HL-60 (cell line): Measurements from ENCODE around the gene TTL.

Experiments used
- DNase-seq, 2 experiments: peaks; one replicate each; pipeline ENCODE4 v3.0.0-alpha.2; 2010 to 2020; ENCODE audit warnings: low read depth in 1 of 2, low spot score in 1 of 2
- H3K27ac ChIP-seq: fragments of 250-450 bp; sonication (Bioruptor Pico); replicated peaks from 2 replicates; pipeline ENCODE4 v1.5.1; 2020; ENCODE audit warnings: mild to moderate bottlenecking, moderate library complexity
- H3K27me3 ChIP-seq: fragments of 250-450 bp; sonication (Bioruptor Pico); 2 replicates; pipeline ENCODE4 v1.5.1; 2021; ENCODE audit warnings: mild to moderate bottlenecking, moderate library complexity; ENCODE audit not compliant: insufficient read depth, poor library complexity, severe bottlenecking
- H3K4me3 ChIP-seq: replicated peaks from 2 replicates; pipeline ENCODE4 v1.5.1; 2011; ENCODE audit warnings: mild to moderate bottlenecking, control low read depth, low read length; ENCODE audit not compliant: insufficient read depth
- GABPA ChIP-seq: IDR thresholded peaks from 2 replicates; pipeline ENCODE4 v1.6.1; 2012; ENCODE audit warnings: low read depth
- POLR2AphosphoS5 ChIP-seq: IDR thresholded peaks from 2 replicates; pipeline ENCODE4 v1.6.1; 2012; ENCODE audit warnings: low read depth
- SPI1 ChIP-seq: IDR thresholded peaks from 2 replicates; pipeline ENCODE4 v1.6.1; 2012; ENCODE audit warnings: low read depth, mild to moderate bottlenecking, borderline replicate concordance
- TF ChIP-seq, protein P1 (sequence below): IDR thresholded peaks from 2 replicates; pipeline ENCODE4 v1.6.1; 2012; ENCODE audit warnings: low read depth; ENCODE audit not compliant: insufficient replicate concordance
- TF ChIP-seq, protein P2 (sequence below): IDR thresholded peaks from one replicate; pipeline ENCODE4 v1.5.1; 2011; ENCODE audit warnings: low read length, control low read depth, inconsistent platforms; ENCODE audit not compliant: insufficient read depth

Gene TTL

DNA sequence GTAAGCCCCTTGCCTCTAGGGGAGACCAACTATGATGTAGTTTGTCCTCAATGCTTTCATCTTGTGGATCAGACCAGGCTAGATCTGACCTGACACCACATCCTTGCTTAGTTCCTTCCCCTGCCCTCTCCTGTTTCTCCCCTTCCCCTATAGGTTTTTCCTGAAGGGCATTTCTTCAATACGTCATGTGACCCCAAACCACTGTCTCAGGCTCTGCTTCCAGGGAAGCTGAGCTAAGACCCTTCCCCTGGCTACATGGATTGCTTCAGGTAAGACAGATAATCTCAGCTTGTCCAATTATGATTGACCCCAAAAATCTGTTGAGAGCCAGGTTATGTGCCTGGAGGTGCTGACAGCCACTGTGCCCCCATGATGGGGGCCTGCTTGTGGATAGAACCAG lies 22.6 kb upstream of the TTL start:
- no peaks in the 10 kb centered on the region for H3K27me3 ChIP-seq
- no peak for TF ChIP-seq GABPA
- TF ChIP-seq POLR2AphosphoS5: no peak
- TF ChIP-seq, protein P1, sequence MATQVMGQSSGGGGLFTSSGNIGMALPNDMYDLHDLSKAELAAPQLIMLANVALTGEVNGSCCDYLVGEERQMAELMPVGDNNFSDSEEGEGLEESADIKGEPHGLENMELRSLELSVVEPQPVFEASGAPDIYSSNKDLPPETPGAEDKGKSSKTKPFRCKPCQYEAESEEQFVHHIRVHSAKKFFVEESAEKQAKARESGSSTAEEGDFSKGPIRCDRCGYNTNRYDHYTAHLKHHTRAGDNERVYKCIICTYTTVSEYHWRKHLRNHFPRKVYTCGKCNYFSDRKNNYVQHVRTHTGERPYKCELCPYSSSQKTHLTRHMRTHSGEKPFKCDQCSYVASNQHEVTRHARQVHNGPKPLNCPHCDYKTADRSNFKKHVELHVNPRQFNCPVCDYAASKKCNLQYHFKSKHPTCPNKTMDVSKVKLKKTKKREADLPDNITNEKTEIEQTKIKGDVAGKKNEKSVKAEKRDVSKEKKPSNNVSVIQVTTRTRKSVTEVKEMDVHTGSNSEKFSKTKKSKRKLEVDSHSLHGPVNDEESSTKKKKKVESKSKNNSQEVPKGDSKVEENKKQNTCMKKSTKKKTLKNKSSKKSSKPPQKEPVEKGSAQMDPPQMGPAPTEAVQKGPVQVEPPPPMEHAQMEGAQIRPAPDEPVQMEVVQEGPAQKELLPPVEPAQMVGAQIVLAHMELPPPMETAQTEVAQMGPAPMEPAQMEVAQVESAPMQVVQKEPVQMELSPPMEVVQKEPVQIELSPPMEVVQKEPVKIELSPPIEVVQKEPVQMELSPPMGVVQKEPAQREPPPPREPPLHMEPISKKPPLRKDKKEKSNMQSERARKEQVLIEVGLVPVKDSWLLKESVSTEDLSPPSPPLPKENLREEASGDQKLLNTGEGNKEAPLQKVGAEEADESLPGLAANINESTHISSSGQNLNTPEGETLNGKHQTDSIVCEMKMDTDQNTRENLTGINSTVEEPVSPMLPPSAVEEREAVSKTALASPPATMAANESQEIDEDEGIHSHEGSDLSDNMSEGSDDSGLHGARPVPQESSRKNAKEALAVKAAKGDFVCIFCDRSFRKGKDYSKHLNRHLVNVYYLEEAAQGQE: no peak
- TF ChIP-seq SPI1: no peak
- TF ChIP-seq, protein P2, sequence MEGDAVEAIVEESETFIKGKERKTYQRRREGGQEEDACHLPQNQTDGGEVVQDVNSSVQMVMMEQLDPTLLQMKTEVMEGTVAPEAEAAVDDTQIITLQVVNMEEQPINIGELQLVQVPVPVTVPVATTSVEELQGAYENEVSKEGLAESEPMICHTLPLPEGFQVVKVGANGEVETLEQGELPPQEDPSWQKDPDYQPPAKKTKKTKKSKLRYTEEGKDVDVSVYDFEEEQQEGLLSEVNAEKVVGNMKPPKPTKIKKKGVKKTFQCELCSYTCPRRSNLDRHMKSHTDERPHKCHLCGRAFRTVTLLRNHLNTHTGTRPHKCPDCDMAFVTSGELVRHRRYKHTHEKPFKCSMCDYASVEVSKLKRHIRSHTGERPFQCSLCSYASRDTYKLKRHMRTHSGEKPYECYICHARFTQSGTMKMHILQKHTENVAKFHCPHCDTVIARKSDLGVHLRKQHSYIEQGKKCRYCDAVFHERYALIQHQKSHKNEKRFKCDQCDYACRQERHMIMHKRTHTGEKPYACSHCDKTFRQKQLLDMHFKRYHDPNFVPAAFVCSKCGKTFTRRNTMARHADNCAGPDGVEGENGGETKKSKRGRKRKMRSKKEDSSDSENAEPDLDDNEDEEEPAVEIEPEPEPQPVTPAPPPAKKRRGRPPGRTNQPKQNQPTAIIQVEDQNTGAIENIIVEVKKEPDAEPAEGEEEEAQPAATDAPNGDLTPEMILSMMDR: no peak
- H3K27ac ChIP-seq: no peak overlapping the region
- DNase-seq: no peak
- H3K4me3 ChIP-seq: no peak overlapping the region

DNA sequence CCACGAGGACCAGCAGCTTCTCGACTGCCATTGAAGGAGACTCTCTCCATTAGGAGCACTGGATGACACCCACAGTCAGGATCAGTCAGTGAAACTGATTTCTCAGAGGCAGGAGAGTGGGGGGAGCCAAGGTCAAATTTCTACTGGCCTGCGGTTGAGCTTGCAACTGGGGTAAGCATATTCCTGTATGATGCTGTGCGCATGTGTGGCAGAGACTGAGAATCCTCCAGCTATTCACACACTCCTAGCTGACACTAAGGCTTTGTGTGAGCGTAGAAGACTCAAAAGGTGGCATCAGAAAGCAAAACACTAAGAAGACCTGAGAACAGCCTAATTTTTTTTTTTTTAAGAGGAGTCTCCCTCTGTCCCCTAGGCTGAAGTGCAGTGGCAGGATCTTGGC lies 19.8 kb upstream of the TTL start:
- H3K27ac ChIP-seq: no peak overlapping the region
- H3K4me3 ChIP-seq: no peak overlapping the region

DNA sequence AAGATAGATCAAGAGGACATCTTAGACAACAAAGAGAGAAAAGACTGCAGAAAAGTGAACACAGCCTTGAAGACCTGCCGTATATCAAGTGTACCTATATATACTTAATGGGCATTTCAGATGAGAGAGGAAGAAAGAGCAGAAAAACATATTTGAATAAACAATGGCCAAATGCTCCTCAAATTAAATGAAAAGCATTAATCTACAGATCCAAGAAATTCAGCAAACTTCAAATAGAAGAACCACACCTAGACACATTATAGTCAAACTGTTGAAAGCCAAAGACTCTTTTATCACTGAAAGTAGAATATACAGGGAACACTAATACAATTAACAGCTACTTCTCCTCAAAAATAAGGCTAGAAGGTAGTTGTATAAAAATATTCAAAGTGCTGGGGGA lies 18.7 kb upstream of the TTL start:
- Histone ChIP-seq H3K27ac (no peak overlapping the region), H3K27me3 (no peaks in the 10 kb centered on the region), H3K4me3 (no peak overlapping the region)
- DNase-seq: no peak
- TF ChIP-seq POLR2AphosphoS5: no peak
- TF ChIP-seq, protein P1: no peak
- TF ChIP-seq GABPA: no peak
- TF ChIP-seq SPI1: no peak
- TF ChIP-seq, protein P2: no peak

More for the DNA sequence above, 19.8 kb upstream of the TTL start:
- TF ChIP-seq POLR2AphosphoS5 (no peak), GABPA (no peak), SPI1 (no peak)
- TF ChIP-seq, protein P2: no peak
- TF ChIP-seq, protein P1: no peak
- DNase-seq: no peak
- no peaks in the 10 kb centered on the region for H3K27me3 ChIP-seq
